Stimulated activated CD4-positive, alpha-beta T cell treated with anti-CD3 and anti-CD28 coated beads, Interleukin-12 subunit alpha, Interleukin-12 subunit beta, amount 100 ng/mL, for 24 hours (primary cell): ENCODE results near the gene ADAMTS3.

Experiments used
- DNase-seq, 2 experiments: peaks; one replicate each; pipeline ENCODE4 v3.0.0-alpha.2; 2020; ENCODE audit warnings: low read depth in 2 of 2

The ADAMTS3 gene

DNA sequence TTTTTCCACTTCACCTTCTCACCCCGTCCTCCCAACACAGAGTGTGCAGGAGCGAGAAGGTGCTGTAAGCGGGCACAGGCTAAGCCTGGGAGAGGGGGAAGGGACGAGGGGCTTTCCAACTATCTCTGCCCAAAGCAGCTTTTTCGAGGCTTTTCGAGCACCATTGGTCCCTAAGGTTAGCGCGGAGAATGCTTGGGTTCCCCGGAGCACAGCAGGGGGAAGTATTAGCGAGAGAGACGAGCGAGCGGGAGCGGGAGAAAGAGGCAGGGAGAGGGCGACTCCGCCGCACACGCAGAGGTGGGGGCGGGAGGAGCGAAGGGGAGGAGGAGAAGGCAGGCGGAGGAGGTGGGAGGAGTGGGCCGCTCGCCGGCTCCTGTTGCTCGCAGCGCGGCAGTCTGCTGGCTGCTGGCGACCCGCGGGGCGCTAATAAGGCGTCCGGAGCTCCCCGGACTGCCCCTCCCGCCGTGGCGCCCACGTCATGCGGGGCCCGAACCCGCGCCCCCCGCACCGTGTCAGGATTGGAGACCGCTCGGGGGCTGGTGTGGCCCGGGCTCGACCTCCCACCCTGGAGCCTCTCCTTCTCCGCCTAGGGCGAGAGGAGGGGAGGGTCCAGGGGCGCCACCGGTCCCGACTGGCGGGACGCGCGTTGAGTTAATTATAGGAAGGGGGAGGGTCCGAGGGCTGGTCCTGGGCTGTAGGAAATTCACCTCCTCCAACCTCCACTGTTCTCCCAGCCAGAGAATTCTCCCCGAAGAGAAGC is at the start of gene ADAMTS3:
TSS of gene ADAMTS3 (minus strand) at position 263 of the 760 bp plus-strand sequence. CDS start 459 bp downstream, outside the sequence.
- no peak for DNase-seq

DNA sequence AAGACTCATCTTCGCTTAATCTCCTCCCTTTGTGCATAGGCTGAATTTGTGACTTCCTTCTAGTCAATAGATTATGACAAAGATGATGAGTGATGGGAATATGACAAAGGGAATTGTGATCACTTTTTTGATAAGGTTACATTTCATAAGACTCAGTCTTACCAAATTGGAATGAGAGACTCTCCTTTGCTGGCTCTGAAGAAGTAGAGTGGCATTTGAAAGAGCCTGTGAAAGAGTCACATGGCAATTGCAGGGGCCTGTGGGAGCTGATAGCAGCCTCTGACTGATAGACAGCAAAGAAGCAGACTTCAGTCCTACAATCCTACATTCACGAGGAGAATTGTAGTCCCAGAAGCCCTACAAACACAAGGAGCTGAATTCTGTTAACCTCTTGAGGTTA is 44.9 kb upstream of the ADAMTS3 start:
- no peak for DNase-seq

DNA sequence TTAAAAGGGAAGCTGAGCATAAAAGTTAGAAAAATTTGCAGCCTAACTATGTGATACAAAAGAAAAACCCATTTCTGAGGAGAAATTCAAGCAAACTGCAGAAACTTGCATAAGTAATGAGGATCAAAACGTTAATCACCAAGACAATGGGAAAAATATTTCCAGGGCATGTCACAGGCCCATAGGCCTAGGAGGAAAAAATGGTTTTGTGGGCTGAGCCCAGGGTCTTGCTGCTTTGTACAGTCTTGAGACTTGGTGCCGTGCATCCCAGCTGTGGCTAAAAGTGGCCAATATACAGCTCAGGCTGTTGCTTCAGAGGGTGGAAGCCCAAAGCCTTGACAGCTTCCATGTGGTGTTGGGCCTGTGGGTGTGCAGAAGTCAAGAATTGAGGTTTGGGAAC is 37.7 kb upstream of the ADAMTS3 start:
- no peak for DNase-seq

DNA sequence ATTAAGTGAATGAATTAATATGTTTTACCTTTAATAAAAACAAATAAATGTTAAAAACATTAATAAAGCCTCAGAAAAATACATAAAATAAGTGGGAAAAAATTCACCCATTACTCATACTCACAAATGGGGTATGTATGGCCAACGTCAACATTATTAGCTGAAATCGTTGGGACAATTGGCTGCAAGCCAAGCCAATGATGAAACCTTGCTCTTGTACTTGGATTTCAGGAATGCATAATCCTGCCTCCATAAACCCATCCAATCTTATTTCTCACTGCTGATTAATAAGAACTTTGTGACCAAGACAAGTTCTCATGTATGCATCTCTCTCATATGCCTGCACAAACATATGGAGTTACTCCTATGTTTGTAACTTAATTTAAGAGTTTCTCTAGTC is 35.3 kb upstream of the ADAMTS3 start:
- no peak for DNase-seq

DNA sequence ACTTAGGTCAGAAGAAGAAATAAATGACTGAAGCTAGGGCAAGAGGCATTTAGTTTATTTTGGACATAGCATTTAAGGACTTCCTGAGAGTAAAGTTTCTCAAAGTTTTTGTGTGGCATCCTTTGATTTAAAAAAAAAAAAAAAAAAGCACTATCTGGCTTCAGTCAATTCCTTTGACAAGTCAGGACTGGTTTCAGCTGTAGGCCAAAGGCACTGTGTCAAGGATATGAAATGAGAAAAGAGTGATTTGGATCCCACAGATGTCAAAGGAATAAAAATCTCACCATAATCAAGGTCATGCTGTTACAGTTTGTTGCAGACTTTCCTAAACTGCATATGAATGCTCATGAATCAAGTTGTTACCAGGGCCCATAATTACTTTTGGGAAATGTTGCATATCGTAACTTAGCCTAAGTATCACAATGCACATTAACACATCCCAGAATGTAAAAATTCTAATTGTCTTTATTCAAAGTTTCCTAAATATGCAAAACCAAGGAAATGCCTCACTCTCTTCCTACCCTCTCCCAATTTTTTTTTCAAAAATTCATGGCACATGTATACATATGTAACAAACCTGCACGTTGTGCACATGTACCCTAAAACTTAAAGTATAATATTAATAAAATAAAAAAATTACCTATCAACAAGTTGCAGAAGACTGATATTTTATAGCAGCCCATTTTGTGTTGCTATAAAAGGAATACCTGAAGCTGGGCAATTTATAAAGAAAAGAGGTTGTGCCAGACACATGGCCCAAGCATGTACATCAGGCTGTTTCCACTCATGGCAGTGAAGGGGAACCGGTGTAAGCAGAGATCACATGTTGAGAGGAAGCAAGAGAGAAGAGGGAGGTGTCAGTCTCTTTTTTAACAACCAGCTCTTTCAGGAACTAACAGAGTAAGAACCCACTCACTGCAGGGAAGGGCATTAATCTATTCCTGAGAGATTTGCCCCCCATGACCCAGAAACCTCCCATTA is 33.7 kb upstream of the ADAMTS3 start:
- DNase-seq = no peak

DNA sequence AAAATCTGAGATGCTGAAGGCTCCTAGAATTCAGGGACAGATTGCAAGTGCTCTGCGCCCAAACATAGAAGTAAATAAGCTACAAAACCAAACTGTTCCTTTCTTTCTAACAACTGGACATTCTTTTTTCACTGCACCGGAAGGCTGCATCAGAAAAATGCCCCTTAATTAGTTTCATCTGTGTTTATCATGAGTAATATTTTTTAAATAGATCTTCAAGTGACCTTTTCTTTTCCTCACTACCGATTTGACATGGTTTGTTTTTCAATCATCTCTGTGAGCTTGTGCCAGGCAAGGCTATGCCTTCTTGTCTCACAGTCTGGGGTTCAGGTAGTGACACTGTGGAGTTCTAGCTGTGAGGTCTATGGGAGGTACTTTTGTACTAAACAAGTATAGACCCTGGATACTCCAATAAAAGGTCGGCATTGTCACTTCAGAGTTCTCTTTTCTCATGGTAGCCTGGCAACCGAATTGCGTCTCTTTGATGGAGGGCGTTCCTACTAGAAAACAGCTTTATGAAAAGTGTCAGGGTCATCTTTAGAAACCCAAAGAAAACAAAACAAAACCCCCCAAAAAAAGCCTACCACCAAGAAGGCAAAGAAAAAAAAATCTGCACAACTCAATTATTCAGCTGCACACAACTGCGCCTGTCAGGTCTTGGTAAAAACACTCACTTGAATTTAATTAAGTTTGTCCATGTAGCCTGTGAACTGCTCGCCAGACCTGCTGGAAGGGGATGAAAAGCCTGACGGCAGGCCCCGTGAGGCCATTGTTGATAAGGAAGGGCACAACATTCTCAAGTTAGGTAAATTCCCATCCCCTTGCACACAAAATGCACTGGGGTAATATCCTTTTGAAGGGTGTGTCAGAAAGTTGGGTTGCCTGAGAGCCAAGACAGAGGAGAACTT is 22.8 kb upstream of the ADAMTS3 start:
- no peak for DNase-seq

DNA sequence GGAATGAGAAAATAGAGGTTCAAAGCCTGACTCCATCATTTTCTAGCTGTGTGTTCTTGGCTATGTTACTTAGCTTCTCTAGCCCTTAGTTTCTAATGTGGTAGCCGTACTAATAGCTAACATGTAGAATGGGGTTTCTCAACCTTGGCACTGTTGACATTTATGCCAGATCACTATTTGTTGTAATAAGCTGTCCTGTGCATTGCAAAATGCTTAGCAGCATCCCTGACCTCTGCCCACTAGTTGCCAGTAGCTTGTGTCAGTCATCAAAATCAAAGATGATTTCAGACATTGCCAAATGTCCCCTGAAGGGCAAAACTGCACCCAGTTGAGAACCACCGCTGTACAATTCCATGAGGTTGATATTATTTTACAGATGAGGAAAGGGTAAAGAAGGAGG is 18.3 kb upstream of the ADAMTS3 start:
- no peak for DNase-seq

DNA sequence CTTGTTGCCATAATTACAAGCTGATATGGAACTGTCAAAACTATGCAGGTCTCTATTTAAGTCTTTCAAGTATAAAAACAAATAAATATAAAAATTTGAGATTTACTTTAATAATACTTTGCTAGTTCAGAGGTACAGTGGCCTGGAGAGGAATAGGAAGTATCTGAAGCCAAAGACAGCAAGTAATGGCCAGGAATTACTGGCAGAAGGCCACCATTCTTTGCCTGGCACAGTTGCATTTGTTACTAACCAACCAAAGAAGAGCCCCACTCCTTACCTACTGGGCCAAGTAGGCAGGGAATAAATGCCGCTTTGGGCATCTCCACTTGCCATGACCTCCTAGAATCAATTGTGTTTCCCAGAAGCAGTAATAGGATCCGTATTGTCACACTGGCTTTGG is 13.8 kb upstream of the ADAMTS3 start:
- no peak for DNase-seq

DNA sequence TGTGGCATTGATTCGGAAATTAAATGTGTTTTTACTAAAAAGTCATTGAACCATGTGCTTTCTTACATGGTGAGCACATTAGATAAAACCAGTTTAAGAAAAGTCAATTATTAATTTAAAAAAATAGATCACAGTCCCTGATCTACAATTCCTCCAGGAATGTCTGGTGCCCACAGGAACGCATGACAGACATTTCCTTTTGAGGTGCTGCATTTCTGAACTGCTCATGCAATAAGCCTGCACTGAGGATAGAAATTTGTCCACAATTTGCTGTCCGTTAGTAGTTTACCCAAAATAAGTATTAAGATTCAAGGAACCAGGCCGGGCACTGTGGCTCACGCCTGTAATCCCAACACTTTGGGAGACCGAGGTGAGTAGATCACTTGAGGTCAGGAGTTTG is 8.2 kb upstream of the ADAMTS3 start:
- DNase-seq = no peak

DNA sequence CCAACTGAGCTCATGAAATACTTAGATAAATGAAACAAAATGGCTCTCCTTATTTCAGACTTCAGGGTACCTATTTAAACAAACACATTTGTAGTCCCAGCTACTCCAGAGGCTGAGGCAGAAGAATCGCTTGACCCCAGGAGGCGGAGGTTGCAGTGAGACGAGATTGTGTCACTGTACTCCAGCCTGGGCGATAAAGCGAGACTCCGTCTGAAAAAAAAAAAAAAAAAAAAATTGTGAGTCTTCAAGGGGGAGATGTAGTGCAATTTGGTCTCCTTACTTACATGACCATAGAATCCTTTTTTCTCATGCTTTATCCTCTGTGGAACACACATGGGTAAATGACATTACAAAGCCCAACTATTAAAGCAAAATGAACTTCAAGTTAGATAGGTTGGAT is 2.3 kb upstream of the ADAMTS3 start:
- no peak for DNase-seq

DNA sequence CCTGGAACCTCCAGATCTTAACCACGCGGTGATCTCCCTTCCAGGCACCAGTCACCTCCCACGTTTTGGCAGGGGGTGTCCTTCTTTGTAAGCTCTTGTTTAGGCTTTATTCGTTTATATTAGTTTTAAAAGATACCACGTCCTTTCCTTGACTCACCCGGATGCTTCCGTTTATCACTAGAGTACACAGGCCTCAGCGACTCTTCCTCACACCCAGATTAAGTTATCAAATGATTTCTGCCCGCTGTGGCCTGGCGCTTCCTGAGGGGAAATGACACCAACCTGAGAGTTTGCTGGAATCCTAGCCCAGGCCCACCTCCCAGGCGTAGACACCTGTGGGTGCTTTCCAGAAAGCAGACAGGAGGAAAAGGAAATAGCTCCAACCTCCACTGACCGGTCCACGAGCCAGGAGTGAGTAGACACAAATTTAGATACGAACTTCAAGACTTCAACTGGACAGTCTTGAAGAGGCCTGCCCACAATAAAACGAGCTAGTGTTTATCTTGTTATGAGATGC is 756 bp upstream of the ADAMTS3 start:
- DNase-seq = no peak

DNA sequence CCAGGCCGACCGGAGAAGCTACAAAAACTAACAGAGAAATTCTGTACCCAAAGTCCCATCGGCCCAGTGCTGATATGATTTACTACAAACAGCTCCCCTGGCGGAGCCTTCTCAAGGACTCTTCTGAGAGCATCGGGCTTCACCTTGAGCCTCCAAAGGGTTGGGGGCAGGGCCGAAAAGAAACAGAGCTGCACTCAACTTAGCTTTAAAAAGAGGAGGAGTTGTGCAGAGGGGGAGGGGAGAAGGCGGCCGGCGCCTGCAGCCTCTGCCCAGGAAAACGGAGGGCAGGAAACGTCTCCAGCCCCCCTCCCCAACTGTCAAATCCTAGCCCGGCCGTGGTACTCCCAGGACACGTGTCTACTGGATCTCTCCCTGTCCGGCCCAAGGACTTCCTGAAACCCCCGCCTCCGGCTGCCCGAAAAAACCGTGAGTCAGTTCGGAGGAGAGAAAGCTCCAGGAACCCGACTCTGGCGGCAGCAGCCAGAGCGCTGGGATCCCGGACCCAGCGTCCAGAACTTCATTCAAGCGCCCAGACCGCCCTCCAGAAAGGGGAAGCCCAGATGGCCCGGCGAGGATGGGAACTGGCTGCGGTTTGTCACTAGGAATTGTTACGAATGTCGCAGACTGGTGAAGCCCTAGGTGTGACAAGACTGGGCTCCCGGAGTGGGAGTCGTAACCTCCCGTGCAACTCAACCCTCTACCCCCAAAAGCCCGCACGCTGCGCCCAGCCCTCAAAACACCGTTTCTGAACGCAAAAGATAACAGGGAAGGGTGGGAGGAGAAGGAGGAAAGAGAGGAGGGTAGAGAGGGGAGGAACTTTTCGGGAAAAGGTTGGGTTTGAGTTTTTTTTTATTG is 973 bp downstream of the ADAMTS3 start:
- peak in 1 of 2 experiments; percentile 19 for DNase-seq

DNA sequence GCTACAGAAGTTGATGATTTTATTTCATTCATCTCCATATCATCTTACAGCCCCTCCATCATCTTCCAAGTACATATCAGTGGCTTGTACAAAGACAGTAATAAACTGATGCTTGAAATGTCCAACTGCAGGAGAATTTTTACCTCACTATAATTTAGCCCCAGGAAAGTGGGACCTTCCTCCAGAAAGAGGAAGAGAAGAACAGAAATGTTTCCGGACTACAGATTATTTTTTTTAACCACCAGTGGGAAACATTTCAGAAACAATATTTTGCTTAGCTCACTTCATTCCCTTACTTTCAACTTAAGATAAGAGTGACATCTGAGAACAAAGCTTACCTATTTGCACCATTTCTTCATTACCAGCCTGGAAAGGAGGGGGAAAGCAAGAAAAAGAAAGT is 2.0 kb downstream of the ADAMTS3 start:
- no peak for DNase-seq

DNA sequence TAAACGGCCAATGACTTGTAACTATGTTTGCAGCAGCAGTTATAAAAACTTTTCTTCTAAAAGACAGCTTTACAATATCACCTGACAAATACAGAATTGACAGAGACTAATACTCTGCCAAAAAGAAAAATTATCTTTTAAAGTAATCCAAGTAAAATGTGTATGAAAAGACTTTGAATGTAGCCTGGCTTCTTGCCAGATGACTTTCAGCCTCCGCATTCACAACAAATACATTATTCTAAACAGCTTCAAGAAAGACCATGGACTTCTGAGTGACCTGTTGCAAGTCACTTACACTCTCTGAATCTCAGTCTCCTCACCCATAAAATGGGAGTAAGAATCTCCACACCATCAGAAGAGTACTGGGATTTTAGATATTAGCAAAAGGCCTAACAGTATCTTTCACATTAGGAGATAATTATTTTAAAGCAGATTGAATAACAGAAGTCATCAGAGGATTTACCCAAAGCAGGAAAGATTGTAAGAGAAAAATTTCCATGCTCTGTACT is 2.5 kb downstream of the ADAMTS3 start:
- no peak for DNase-seq

DNA sequence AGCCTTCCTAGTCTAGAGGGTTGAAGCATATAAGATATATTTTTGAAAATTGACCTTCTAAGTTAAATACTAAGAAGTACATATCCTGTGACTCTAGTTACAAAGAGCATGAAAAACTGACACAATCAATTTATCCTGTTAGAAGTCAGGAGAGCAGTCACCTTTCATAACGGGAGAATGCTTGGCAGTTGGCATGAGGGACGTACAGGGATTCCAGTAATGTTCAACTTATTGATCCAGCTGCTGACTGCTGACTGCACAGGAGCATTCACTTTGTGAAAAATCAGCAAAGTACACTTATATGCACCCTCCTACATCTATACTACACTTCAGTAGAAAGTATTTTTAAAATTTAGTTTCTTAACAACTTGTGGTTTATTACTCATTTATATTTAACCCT is 4.2 kb downstream of the ADAMTS3 start:
- no peak for DNase-seq

DNA sequence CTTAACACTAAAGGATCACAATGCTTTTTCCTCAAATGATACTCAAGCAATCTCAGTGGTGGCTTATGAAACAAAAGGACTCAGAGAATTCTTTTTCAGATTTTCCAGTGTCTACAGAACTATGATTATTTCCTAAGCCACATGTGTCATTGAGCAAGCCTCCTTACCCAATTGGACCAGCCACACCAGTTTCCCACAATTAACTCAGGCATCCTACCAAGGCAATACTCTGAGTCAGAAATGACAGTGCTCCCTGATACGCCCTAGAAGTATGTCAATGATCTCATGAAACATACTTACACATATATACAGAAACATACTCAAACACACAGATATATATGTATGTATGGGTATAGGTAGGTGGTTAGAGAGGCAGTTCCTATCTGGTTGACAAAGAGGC is 4.8 kb downstream of the ADAMTS3 start:
- no peak for DNase-seq

DNA sequence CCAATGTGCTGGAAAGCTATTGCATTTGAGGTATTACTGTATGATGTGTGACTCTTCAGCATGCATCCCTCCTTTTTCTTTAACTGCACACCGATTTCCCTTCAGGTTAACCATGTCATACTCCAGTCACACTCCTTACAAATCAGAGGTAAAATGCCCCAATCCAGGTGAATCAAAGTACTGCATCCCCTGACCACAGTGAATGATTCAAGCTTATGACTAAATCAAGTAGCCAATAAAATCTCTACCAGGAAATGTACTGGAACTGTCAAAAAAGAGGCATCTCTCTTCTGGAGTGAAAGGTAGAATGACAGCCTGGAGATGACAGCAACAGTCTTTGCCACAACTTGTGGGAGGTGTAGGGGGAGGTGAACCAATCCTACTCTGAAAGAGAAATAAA is 10.4 kb downstream of the ADAMTS3 start:
- no peak for DNase-seq

DNA sequence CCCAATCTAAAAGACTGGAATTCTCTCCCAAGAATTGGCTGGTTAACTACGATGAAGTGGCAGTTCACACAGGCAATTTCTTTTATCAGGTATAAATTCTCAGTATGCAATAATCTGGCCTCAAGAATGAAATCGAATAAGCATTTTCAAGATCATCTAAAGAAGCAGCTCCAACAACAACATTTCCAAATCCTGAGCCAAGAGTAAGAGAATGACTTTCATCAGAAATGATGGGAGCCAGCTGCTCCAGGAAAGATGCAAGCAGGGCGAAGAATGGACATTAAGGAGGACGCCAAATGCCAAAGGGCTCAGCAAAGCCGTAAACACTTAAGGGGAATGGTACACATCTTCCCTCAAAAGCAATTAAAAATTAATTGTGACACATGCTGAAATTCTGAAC is 12.0 kb downstream of the ADAMTS3 start:
- no peak for DNase-seq

DNA sequence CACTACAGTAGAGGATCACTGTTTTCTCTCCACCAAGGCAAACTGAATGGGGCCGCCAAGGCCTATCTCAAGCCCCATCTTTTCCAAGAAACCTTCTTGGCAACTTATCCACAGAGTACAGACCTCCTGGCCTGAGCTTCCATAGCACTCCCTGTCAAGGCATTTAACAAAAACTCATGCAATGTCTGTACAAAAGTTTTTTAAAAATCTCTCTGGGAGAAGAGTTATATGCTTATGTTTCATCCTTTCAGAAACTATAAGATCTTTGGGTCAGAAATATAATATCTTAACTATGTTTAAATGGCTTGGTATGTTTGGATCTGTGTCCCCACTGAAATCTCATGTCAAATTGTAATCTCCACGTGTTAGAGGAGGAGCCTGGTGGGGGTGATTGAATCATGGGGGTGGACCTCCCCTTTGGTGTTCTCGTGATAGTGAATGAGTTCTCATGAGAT is 13.6 kb downstream of the ADAMTS3 start:
- DNase-seq = no peak
